Measurements from ENCODE around the gene ARHGAP44.
A peak's percentile ranks its signal among the peaks of the same experiment; 100 is the strongest.

ARHGAP44 gene

GRCh38 chr17:12842936-12843335 is 53.6 kb downstream of the ARHGAP44 start:
- no peak for TF ChIP-seq ZFX (IDR thresholded peaks at IDR 0.05)
- TF ChIP-seq, protein P1, sequence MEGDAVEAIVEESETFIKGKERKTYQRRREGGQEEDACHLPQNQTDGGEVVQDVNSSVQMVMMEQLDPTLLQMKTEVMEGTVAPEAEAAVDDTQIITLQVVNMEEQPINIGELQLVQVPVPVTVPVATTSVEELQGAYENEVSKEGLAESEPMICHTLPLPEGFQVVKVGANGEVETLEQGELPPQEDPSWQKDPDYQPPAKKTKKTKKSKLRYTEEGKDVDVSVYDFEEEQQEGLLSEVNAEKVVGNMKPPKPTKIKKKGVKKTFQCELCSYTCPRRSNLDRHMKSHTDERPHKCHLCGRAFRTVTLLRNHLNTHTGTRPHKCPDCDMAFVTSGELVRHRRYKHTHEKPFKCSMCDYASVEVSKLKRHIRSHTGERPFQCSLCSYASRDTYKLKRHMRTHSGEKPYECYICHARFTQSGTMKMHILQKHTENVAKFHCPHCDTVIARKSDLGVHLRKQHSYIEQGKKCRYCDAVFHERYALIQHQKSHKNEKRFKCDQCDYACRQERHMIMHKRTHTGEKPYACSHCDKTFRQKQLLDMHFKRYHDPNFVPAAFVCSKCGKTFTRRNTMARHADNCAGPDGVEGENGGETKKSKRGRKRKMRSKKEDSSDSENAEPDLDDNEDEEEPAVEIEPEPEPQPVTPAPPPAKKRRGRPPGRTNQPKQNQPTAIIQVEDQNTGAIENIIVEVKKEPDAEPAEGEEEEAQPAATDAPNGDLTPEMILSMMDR (conservative IDR thresholded peaks at IDR 0.05) = no peak
- H3K27ac ChIP-seq = no peak overlapping the region

- TF ChIP-seq ZFX (IDR thresholded peaks at IDR 0.05) = no peak
- TF ChIP-seq, protein P1 (conservative IDR thresholded peaks at IDR 0.05) = no peak
Observed at GRCh38 chr17:12850996-12851395, 61.7 kb downstream of the ARHGAP44 start.

GRCh38 chr17:12851901-12852435 is 62.7 kb downstream of the ARHGAP44 start:
- TF ChIP-seq ZFX (IDR thresholded peaks at IDR 0.05) = no peak
- TF ChIP-seq, protein P1 (conservative IDR thresholded peaks at IDR 0.05) = no peak

More at GRCh38 chr17:12850996-12851395, 61.7 kb downstream of the ARHGAP44 start:
- H3K27ac ChIP-seq = no peak overlapping the region

DNA sequence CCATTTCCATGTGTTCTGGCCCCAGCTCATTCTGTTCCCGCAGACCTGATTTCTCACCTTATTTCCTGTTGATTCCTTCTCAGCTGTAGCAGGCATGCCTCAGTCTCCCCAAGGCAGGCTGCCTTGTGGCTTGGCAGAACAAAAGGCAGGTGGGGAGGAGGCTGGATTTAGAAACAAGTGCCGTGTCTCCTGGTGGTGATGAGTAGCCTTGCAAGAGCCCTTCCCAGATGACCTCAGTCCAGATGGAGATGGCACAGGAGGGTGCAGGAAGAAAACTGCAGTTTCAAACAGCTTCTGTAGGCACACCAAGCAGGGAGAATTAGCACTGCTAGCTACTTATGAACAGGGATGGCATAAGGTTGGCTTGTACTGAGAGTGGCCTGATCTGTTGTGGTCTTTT is 64.6 kb downstream of the ARHGAP44 start:
- H3K27ac ChIP-seq = no peak overlapping the region
- TF ChIP-seq ZFX (IDR thresholded peaks at IDR 0.05) = no peak
- TF ChIP-seq, protein P1 (conservative IDR thresholded peaks at IDR 0.05) = no peak

More at GRCh38 chr17:12851901-12852435, 62.7 kb downstream of the ARHGAP44 start:
- H3K27ac ChIP-seq = no peak overlapping the region

- no peak overlapping the region for H3K27ac ChIP-seq
- TF ChIP-seq, protein P1 (conservative IDR thresholded peaks at IDR 0.05) = no peak
- no peak for TF ChIP-seq ZFX (IDR thresholded peaks at IDR 0.05)
Observed at GRCh38 chr17:12856416-12856815, 67.1 kb downstream of the ARHGAP44 start.

DNA sequence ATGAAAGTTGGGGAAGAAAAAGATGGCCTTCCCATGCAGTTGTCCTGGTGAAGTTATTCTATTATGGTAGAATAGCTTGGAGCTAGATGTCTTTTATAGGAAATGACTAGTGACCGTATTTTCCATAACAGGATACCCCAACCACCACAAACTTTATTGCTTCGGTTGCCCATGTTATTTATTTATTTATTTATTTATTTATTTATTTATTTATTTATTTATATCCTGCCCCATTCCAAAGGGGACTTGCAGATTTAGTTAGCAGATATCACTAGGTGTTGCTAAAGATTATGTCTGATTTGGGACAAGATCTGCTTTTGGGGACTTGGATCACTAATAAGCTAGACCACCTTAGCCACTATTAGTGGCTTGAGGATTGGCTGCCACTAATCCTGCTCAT is 68.3 kb downstream of the ARHGAP44 start:
- TF ChIP-seq, protein P1 (conservative IDR thresholded peaks at IDR 0.05) = no peak
- TF ChIP-seq ZFX (IDR thresholded peaks at IDR 0.05) = no peak
- no peak overlapping the region for H3K27ac ChIP-seq

GRCh38 chr17:12859520-12859919 is 70.2 kb downstream of the ARHGAP44 start:
- TF ChIP-seq, protein P1 (conservative IDR thresholded peaks at IDR 0.05) = no peak
- TF ChIP-seq ZFX (IDR thresholded peaks at IDR 0.05) = no peak
- peak overlapping the region; percentile 21; the same call in 1 of the 2 replicates for H3K27ac ChIP-seq
